ENCODE data around the gene SLC39A5. TPM values are rescaled to one million over a fixed set of nuclear protein-coding genes. Genes with fewer than 3 reads are reported as not detected.
"Not testable (repeated sequence)": the region's sequence is repeated elsewhere in the genome, so short reads cannot be mapped to it uniquely, and the experiment has no call there.

The SLC39A5 gene
- total RNA-seq, 1 donor from 2014 or later = 0.54 TPM

GRCh38 chr12:56282030-56282429, 52.2 kb downstream of the SLC39A5 start:
- Mint-ChIP-seq H3K27me3 (ENCODE audit: insufficient read depth, low read depth) (peaks cover 2% of the 10 kb centered on the region), H3K27ac (no peak overlapping the region), H3K4me3 (no peak overlapping the region), H3K9me3 (no peaks in the 10 kb centered on the region), H3K4me1 (no peaks in the 10 kb centered on the region), H3K36me3 (peaks cover 30% of the 10 kb centered on the region)
- Histone ChIP-seq H3K27ac (no peak overlapping the region), H3K4me2 (no peak overlapping the region), H4K20me1 (ENCODE audit: low read depth) (no peaks in the 10 kb centered on the region), H3K27me3 (no peaks in the 10 kb centered on the region), H3K9me3 (ENCODE audit: low read depth) (no peaks in the 10 kb centered on the region), H2AFZ (replicated peaks) (no peak overlapping the region), H3F3A (ENCODE audit: low read depth) (peaks cover 3% of the 10 kb centered on the region), H3K4me3 (no peak overlapping the region), H3K79me2 (ENCODE audit: low read depth) (no peaks in the 10 kb centered on the region), H3K36me3 (peaks cover 5% of the 10 kb centered on the region), H3K9ac (no peak overlapping the region), H3K4me1 (no peaks in the 10 kb centered on the region)
- no peak for DNase-seq (ENCODE audit: low spot score)
- TF ChIP-seq EZH2phosphoT487 (IDR thresholded peaks at IDR 0.05) = no peak
- TF ChIP-seq, protein P1, sequence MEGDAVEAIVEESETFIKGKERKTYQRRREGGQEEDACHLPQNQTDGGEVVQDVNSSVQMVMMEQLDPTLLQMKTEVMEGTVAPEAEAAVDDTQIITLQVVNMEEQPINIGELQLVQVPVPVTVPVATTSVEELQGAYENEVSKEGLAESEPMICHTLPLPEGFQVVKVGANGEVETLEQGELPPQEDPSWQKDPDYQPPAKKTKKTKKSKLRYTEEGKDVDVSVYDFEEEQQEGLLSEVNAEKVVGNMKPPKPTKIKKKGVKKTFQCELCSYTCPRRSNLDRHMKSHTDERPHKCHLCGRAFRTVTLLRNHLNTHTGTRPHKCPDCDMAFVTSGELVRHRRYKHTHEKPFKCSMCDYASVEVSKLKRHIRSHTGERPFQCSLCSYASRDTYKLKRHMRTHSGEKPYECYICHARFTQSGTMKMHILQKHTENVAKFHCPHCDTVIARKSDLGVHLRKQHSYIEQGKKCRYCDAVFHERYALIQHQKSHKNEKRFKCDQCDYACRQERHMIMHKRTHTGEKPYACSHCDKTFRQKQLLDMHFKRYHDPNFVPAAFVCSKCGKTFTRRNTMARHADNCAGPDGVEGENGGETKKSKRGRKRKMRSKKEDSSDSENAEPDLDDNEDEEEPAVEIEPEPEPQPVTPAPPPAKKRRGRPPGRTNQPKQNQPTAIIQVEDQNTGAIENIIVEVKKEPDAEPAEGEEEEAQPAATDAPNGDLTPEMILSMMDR (IDR thresholded peaks at IDR 0.05) = no peak
- no peak for TF ChIP-seq EZH2 (IDR thresholded peaks at IDR 0.05)

DNA sequence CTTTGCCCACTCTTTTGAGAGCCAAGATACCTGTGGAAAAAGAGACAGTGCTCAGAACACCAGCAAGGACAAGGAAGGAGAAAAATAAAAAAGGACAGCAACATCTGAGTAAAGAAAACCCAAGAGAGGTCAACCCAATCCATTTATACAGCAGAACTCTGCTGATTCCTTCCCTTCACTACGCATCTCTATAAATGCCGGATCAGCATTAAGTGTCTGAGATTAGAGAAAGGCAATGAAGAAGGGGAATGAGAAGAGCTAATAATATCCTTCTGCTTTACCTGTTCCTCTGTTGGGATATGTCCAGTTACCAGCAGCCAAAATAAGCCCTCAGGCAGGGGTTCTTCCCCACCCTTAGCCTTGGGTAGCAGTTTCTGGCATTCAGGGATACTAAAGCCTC, 52.7 kb downstream of the SLC39A5 start:
- Mint-ChIP-seq H3K36me3 (peaks cover 30% of the 10 kb centered on the region), H3K27me3 (ENCODE audit: insufficient read depth, low read depth) (peaks cover 2% of the 10 kb centered on the region), H3K9me3 (no peaks in the 10 kb centered on the region), H3K4me3 (no peak overlapping the region), H3K4me1 (no peaks in the 10 kb centered on the region), H3K27ac (no peak overlapping the region)
- H3K79me2 ChIP-seq (ENCODE audit: low read depth) = peaks cover 1% of the 10 kb centered on the region
- H3K4me1 ChIP-seq = no peaks in the 10 kb centered on the region
- peaks cover 5% of the 10 kb centered on the region for H3K36me3 ChIP-seq
- H3K27me3 ChIP-seq = no peaks in the 10 kb centered on the region
- no peaks in the 10 kb centered on the region for H3K9me3 ChIP-seq (ENCODE audit: low read depth)
- H4K20me1 ChIP-seq (ENCODE audit: low read depth) = peaks cover under 1% of the 10 kb centered on the region
- no peak for DNase-seq (ENCODE audit: low spot score)
- TF ChIP-seq EZH2phosphoT487 (IDR thresholded peaks at IDR 0.05) (no peak), EZH2 (IDR thresholded peaks at IDR 0.05) (no peak)
- TF ChIP-seq, protein P1 (IDR thresholded peaks at IDR 0.05) = no peak
- H3K27ac ChIP-seq = no peak overlapping the region
- H3F3A ChIP-seq (ENCODE audit: low read depth) = peaks cover 4% of the 10 kb centered on the region
- no peak overlapping the region for H3K9ac ChIP-seq
- no peak overlapping the region for H3K4me2 ChIP-seq
- no peak overlapping the region for H3K4me3 ChIP-seq
- H2AFZ ChIP-seq (replicated peaks) = no peak overlapping the region

DNA sequence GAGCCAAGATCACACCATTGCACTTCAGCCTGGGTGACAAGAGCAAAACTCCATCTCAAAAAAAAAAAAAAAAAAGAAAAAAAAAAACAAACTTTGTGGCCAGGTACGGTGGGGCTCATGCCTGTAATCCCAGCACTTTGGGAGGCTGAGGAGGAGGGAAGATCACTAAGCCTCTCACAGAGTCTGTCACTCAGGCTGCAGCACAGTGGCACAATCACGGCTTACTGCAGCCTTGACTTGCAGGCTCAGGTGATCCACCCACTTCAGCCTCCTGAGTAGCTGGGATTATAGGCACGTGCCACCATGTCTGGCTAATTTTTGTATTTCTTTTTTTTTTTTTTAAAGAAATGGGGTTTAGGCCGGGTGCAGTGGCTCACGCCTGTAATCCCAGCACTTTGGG, 54.4 kb downstream of the SLC39A5 start:
- H3K4me2 ChIP-seq; H3K27me3 Mint-ChIP-seq (ENCODE audit: insufficient read depth, low read depth); H3K9ac ChIP-seq; H4K20me1 ChIP-seq (ENCODE audit: low read depth); H3K4me1 Mint-ChIP-seq; H3K27ac ChIP-seq; H3K36me3 ChIP-seq; H3K27me3 ChIP-seq; H3K9me3 Mint-ChIP-seq; H3K4me3 Mint-ChIP-seq; H3F3A ChIP-seq (ENCODE audit: low read depth); H3K4me3 ChIP-seq; H3K9me3 ChIP-seq (ENCODE audit: low read depth); H3K27ac Mint-ChIP-seq; H3K4me1 ChIP-seq; DNase-seq (ENCODE audit: low spot score); H2AFZ ChIP-seq (replicated peaks): not testable (repeated sequence)
- H3K36me3 Mint-ChIP-seq = peaks cover 25% of the 10 kb centered on the region
- H3K79me2 ChIP-seq (ENCODE audit: low read depth) = peaks cover 17% of the 10 kb centered on the region

GRCh38 chr12:56286044-56286830, 56.4 kb downstream of the SLC39A5 start:
- Histone ChIP-seq H3K9ac (peak overlapping the region; percentile 42), H3K4me3 (no peak overlapping the region), H3K4me1 (no peaks in the 10 kb centered on the region), H4K20me1 (ENCODE audit: low read depth) (peaks cover 3% of the 10 kb centered on the region), H3F3A (ENCODE audit: low read depth) (peaks cover 4% of the 10 kb centered on the region), H3K27me3 (no peaks in the 10 kb centered on the region), H3K36me3 (peaks cover 5% of the 10 kb centered on the region), H3K27ac (no peak overlapping the region), H3K4me2 (no peak overlapping the region), H3K79me2 (ENCODE audit: low read depth) (peaks cover 36% of the 10 kb centered on the region), H3K9me3 (ENCODE audit: low read depth) (no peaks in the 10 kb centered on the region), H2AFZ (replicated peaks) (no peak overlapping the region)
- Mint-ChIP-seq H3K4me3 (no peak overlapping the region), H3K36me3 (peaks cover 22% of the 10 kb centered on the region), H3K27ac (no peak overlapping the region), H3K4me1 (no peaks in the 10 kb centered on the region), H3K27me3 (ENCODE audit: insufficient read depth, low read depth) (peaks cover 4% of the 10 kb centered on the region), H3K9me3 (no peaks in the 10 kb centered on the region)
- TF ChIP-seq, protein P1 (IDR thresholded peaks at IDR 0.05) = no peak
- TF ChIP-seq EZH2phosphoT487 (IDR thresholded peaks at IDR 0.05) (no peak), EZH2 (IDR thresholded peaks at IDR 0.05) (no peak)
- no peak for DNase-seq (ENCODE audit: low spot score)

Data from neural progenitor cell (in vitro differentiated cells).